Effector CD8-positive, alpha-beta T cell (primary cell): ENCODE measurements around the gene IL10.
"Not testable (repeated sequence)": the region's sequence is repeated elsewhere in the genome, so short reads cannot be mapped to it uniquely, and the experiment has no call there.

Experiments
- DNase-seq: peaks from one replicate; lab custom pipeline; 2025; lab: John Stamatoyannopoulos, UW

IL10 gene

DNA sequence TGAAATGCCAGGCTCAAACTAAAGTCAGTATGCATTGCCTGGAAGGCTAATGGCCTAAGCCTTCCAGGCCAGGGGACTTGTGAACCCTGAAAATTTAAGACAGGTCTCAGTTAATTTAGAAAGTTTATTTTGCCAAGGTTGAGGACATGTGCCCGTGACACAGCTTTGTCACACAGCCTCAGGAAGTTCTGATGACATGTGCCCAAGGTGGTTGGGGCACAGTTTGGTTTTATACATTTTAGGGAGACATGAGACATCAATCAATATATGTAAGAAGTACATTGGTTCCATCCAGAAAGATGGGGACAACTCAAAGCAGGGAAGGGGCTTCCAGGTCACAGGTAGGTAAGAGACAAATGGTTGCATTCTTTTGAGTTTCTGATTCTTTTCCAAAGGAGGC lies 6.5 kb downstream of the IL10 start:
- not testable (repeated sequence) for DNase-seq

DNA sequence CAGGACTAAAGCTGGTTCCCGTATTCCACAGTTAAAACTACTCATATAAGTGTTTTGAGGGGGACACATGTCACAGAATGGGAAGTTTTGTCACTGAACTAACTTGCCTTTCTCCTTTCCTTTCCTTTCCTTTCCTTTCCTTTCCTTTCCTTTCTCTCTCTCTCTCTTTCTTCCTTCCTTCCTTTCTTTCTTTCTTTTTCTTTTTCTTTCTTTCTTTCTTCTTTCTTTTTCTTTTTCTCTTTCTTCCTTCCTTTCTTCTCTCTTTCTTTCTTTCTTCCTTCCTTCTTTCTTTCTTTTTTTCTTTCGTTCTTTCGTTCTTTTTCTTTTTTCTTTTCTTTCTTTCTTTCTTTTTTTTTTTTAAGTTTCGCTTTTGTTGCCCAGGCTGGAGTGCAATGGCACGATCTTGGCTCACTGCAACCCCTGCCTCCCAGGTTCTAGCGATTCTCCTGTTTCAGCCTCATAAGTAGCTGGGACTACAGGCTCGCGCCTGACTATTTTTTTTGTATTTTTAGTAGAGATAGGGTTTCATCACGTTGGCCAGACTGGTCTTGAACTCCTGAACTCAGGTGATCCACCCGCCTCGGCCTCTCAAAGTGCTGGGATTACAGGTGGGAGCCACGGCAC lies 9.4 kb downstream of the IL10 start:
- DNase-seq, result not testable (repeated sequence)

GRCh38 chr1:206761159-206761768 lies 11.0 kb downstream of the IL10 start:
- no peak for DNase-seq

DNA sequence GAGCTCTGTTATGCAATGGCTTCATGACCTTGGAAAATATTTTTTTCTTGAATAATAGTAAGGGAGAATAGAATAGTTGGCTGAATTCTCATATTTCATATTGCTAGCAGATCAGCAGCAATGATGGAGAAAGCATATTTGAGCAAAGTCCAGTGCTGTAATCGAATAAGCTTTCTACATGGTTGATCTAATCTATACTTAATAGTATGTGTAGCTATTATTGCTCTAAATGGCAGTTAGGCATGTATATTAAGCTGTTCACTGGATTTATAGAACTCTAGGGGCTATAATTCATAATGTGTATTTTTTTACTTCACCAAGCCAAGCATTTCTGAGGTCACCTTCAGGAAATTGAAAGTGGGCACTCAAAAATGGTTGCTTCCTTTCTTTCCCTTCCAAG lies 11.7 kb downstream of the IL10 start:
- DNase-seq, result no peak

DNA sequence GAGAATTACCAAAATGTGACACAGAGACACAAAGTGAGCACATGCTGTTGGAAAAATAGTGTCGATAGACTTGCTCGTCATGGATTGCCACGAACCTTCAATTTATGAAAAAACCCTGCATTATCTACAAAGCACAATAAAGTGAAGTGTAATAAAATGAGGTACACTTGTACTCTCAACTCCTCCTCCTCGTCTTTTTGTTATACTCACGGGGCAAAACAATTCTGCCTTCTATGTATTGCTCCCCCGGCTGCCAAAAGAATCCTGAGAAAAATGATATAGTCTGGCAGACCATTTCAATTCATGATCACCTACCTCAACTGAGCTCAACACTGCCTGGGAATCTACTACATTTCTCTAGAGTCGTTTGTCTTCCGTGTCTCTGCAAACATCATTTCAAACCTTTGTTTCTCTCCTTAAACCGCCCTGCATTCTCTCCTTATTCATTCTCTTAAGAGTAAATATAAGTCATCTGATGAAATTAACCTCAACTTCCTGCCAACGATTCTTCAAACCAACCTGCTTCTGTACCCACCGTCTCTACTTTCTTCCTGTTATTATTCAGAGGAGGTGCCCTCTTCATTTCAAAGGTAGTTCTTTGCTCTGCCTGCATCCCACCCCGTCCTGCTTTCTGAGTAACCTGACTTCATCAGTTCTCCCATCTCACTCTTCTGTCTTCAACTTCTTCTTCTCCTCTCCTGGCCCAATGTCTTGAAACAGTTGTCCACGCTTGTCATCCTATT lies 14.6 kb downstream of the IL10 start:
- DNase-seq, result no peak

- no peak for DNase-seq
Observed at GRCh38 chr1:206754011-206754410, 18.3 kb downstream of the IL10 start.

DNA sequence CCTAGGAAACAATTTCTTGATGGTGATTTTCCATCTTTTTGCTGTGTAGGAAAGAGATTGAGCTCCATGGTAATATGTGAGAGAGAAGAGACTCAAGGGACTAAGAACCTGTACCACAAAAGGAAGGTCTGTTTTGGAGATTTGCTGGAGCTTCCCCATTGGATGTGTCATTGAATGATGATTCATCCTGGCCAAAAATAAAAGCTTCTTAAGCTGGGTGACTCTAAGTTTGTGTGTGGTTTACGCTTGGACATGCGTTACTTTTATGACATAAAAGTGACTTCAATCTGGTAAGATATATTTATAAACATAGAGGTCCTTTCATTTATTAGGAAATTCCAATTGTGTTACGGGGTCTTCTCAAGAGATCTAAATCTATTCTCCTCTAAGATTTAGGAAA lies 19.2 kb downstream of the IL10 start:
- DNase-seq, result no peak

DNA sequence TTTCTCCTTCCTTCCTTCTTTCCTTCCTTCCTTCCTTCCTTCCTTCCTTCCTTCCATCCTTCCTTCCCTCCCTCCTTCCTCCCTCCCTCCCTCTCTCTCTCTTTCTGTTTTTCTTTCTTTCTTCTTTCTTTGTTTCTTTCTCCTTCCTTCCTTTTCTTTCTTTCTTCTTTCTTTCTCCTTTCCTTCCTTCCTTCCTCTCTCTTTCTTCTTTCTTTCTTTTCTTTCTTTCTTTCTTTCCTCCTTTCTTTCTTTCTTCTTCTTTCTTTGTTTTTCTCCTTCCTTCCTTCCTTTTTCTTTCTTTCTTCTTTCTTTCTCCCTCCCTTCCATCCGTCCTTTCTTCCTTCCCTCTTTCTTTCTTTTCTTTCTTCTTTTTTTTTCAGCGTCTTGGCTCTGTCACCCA lies 19.8 kb downstream of the IL10 start:
- DNase-seq, result no peak

DNA sequence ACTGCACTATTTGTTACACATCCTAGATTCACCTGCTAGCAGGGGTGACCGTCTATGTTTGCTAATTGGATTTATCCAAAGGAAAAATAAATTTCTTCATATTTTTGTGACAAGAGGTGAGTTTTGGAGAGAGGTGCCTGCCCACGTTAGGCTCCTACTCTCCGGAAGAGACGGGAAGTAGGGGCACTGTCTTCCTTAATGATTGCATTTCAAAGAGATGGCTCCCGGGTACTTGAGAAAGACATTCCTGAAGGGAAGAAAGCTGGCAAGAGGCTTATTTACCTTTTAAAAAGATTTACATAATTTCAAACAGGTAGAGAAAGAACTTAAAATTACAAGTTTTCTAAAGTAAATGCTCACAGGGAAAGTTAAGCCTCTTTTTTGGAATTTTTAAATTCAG lies 20.4 kb downstream of the IL10 start:
- no peak for DNase-seq

GRCh38 chr1:206748348-206749030 lies 23.8 kb downstream of the IL10 start:
- no peak for DNase-seq

DNA sequence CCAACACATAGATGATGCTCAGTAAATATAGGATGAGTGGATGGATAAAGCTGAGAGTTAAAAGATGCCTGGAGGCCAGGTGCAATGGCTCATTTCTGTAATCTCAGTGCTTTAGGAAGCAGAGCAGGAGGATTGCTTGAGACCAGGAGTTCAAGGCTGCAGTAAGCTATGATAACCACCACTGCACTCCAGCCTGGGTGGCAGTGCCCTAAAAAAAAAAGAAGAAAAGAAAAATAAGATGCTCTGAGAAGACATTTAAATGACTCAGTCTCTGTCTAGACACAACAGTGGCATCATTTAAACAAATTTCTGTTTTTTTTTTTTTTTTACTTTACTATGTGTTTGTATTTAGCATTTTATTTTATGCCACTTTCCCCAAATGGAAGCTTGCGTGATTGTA lies 27.0 kb downstream of the IL10 start:
- DNase-seq, result no peak

DNA sequence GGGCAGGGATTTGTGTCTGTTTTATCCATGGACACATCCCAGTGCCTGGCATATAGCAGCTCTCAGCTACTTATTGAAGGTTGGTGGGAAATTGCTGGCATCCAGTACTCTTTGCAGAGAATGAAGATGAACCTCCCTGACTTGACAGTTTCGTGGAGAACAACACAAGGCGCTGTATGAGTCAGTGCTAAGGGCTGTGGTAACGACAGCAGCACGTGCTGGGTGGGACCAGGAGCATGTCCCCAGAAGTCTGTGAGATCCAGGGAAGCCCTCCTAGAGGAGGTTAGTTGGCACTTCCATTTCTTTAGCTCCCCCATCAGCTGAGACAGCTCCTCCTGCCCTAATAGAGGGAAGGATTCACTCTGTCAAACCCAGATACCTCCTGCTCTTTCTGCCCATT lies 27.6 kb downstream of the IL10 start:
- no peak for DNase-seq

- DNase-seq, result no peak
Observed at GRCh38 chr1:206742719-206743383, 29.4 kb downstream of the IL10 start.

GRCh38 chr1:206741142-206741701 lies 31.1 kb downstream of the IL10 start:
- DNase-seq, result no peak

- DNase-seq, result no peak
Observed at GRCh38 chr1:206739411-206740076, 32.8 kb downstream of the IL10 start.

DNA sequence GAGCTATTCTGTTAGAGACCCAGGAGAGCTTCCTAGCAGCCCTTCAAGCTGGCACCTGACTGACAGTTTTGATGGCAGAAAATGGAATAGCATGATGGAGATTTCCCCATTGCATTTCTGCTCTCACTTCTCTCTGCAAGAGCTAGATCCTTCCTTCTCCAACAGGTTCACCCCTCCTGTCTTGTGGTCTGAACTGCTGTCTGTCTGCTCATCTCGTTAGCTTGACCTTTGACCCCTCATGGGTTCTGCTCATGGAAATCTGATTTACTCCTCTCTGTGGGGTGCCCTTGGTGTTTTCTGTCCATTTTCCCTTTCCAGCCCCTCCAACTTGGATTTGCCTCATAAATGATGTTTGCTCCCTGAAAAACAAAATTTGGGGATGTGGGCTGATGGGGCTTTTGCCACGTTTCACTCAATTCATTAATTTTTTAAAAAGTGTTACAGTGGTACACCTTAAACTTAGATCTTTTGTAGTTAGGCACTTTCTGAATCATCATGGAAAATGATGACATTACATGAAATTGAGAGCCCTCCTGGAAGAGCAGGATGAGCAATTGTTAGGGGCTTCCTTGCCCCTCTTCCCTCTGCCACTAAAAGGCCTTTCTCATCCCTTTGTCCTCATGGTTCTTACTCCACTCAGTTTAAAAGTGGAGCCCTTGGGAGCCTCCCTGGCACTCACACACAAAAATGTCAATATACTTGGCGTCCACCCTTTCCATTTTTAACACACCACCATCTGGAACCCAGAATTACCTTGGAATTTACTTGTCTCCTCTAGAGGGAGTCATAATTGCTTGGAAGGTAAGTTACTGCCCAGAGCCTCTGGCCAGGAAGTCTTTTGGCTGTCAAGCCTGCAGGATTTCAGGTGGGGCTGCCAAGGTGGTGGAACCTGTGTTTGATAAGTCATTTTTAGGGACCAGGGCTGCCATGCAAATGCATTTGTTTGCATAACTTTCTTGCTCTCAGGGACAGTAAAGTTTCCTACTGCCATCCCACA lies 33.6 kb downstream of the IL10 start:
- no peak for DNase-seq

DNA sequence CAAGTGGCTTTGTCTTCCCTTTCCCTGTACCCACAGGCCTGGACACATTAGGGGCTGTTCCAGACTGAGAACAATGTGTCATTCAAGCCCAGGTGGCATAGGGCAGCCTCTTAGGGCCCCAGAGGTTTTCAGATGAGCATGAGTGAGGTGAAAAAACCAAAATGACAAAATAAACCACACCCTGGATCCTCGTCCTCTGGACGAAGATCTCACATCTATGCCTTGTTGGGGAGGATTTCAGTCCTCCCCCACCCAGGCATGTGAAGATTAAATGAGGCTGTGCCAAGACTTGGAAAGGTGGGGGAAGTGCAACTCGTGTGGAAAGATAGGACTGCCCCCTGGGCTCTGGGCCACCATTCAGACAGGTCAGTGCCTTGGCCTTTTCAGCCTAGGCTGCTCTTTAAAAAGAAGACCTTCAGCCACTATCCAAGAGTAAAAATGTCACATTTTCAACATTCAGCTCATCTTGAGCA lies 34.5 kb downstream of the IL10 start:
- no peak for DNase-seq

- no peak for DNase-seq
Observed at GRCh38 chr1:206736878-206737728, 35.2 kb downstream of the IL10 start.

GRCh38 chr1:206735553-206736031 lies 36.7 kb downstream of the IL10 start:
- no peak for DNase-seq
